Measurements from ENCODE around the gene DLGAP5.

- no peak for TF ChIP-seq CTCF (conservative IDR thresholded peaks at IDR 0.05)
- TF ChIP-seq ZFX (IDR thresholded peaks at IDR 0.05): peak; percentile 26; the same call in 1 of the 2 replicates
These were observed 88.3 kb downstream of the DLGAP5 start for GRCh38 chr14:55103005-55103640.
